GM19397 (cell line): ENCODE data around the gene AKT1.

ENCODE experiments used
- ATAC-seq: cut with Tn5 transposase; IDR thresholded peaks from one replicate; pipeline ENCODE4 v1.9.1; 2021; ENCODE audit warnings: mild to moderate bottlenecking, moderate library complexity; ENCODE audit not compliant: unreplicated experiment

The AKT1 gene

GRCh38 chr14:104787736-104788135, 7.8 kb downstream of the AKT1 start:
- no peak for ATAC-seq

GRCh38 chr14:104786726-104787675, 8.5 kb downstream of the AKT1 start:
- ATAC-seq = no peak

GRCh38 chr14:104786091-104786586, 9.4 kb downstream of the AKT1 start:
- ATAC-seq = no peak

GRCh38 chr14:104785708-104786080, 9.9 kb downstream of the AKT1 start:
- ATAC-seq = no peak

- ATAC-seq = no peak
Measured at GRCh38 chr14:104784846-104785707, 10.5 kb downstream of the AKT1 start.

GRCh38 chr14:104784218-104784568, 11.4 kb downstream of the AKT1 start:
- no peak for ATAC-seq

GRCh38 chr14:104783484-104784217, 11.9 kb downstream of the AKT1 start:
- ATAC-seq = no peak

GRCh38 chr14:104782808-104783139, 12.8 kb downstream of the AKT1 start:
- ATAC-seq = no peak

- no peak for ATAC-seq
Measured at GRCh38 chr14:104782086-104782807, 13.3 kb downstream of the AKT1 start.

GRCh38 chr14:104781271-104782077, 14.1 kb downstream of the AKT1 start:
- no peak for ATAC-seq

GRCh38 chr14:104780513-104781030, 15.0 kb downstream of the AKT1 start:
- ATAC-seq = no peak

- no peak for ATAC-seq
Measured at GRCh38 chr14:104779776-104780512, 15.6 kb downstream of the AKT1 start.

GRCh38 chr14:104778694-104779331, 16.7 kb downstream of the AKT1 start:
- ATAC-seq = no peak

GRCh38 chr14:104777808-104778249, 17.7 kb downstream of the AKT1 start:
- ATAC-seq = no peak

GRCh38 chr14:104776961-104777807, 18.4 kb downstream of the AKT1 start:
- no peak for ATAC-seq

- ATAC-seq = no peak
Measured at GRCh38 chr14:104776481-104776880, 19.1 kb downstream of the AKT1 start.

GRCh38 chr14:104775073-104775489, 20.5 kb downstream of the AKT1 start:
- no peak for ATAC-seq
